HG03575 (cell line): Measurements from ENCODE around the gene ZNF598.

Source experiments
- ATAC-seq: cut with Tn5 transposase; IDR thresholded peaks from one replicate; pipeline ENCODE4 v1.9.1; 2021; ENCODE audit not compliant: unreplicated experiment, insufficient number of reproducible peaks, low FRiP score; ENCODE audit errors: extremely low read depth

Gene ZNF598

GRCh38 chr16:1982991-1983543 lies 26.6 kb downstream of the ZNF598 start:
- ATAC-seq = no peak

DNA sequence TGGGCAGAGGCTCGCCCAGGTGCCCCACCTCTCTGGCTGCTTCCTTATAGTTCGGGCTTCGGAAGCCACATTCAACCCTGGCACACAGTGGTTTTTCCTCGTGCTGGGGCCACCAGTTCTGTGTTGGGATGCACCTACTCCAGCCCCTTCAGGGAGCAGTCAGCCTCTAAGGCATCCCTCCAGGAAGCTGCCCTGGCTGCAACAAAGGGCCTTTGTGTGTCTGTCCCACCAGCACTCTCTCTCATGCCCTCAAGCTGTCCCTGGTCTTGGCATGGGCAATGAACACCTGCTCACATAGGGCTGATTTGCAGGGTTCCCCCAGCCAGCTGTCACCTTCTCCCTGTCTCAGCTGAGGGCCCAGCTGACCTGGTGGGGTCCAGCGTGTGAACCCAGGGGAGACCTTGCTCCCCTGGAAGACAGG lies 27.6 kb downstream of the ZNF598 start:
- ATAC-seq = no peak

DNA sequence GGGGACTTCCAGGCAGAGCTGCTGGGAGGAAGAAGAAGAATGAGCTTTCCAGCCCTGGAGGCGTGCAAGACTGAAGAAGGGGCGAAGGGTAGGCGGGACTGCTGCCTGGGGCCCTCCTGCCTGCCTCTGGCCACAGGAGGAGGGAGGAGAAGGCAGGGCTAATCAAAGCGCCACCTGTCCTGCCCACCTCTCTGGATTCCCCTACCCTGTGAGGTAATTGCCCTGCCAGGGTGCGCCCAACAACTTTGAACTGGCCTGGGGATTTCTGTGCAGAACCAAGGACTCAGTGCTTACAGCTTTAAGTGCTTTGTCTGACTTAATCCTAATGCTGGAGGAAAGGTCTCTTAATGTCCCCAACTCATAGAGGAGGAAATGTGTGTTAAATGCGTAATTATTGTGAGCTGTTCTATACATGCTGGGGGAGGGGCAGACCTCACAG lies 28.2 kb downstream of the ZNF598 start, which contains the start of gene NOXO1:
Gene NOXO1, minus strand, starts transcription at position 72 of the 439 bp plus-strand sequence. CDS start 290 bp downstream, outside the sequence.
- ATAC-seq = no peak

DNA sequence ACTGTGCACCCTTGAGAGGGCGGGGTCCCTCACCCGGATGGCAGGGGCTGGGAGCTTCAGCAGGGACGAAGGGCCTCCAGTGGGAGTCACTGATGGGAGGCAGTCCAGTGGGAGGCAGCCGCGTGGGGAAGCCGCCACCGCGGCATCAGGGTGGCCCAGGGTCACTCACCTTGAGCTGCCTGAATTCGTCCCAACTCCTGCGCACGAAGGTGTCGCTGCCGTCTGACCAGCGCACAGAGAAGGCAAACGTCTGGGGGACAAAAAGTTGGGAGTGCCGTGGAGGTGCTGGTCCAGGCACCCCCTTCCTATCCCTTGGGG lies 28.9 kb downstream of the ZNF598 start:
- ATAC-seq = no peak

- no peak for ATAC-seq
These were observed 29.4 kb downstream of the ZNF598 start for GRCh38 chr16:1980030-1980769.

DNA sequence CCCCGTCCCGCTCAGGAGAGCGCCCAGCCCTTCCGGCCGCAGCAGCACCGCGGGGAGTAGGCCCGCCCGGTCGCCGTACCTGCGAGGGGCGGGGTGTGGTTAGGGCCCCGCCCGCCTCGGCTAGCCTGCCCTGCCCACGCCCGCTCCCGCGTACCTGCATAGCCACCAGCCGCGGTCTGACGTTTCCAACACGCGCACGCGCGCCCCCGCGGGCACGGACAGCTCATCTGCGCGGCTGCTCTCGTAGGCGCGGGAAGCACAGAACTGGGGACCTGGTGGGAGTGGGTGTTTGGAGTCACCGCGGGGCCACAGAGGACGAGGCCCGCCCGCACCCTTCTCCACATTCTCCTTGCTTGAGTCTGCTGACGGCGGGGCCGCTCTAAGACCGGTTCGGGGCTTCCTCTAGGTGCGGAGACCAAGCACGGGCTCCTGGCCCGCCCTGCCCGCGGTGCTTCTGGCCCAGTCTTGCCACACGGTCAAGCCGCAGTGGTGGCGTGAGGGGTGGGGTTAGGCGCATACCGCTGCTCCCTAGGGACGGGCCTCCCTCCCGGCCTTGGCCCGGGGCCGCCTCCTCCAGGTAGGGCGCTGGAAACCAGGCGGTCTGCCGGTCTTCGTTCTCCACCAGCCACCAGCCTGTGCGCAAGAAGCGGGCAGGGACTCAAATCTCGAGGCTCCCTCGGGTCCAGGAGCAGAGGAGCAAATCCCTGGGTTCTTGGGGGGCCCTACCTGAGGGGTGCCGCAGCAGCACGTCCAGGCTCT lies 30.2 kb downstream of the ZNF598 start:
- no peak for ATAC-seq

- ATAC-seq = no peak
These were observed 31.0 kb downstream of the ZNF598 start for GRCh38 chr16:1978476-1979120.

GRCh38 chr16:1977875-1978268 lies 31.7 kb downstream of the ZNF598 start:
- ATAC-seq = no peak

- ATAC-seq = no peak
These were observed 32.4 kb downstream of the ZNF598 start for GRCh38 chr16:1976951-1977874.

GRCh38 chr16:1976216-1976520 lies 33.5 kb downstream of the ZNF598 start:
- no peak for ATAC-seq

- ATAC-seq = no peak
These were observed 34.0 kb downstream of the ZNF598 start for GRCh38 chr16:1975432-1976215.

GRCh38 chr16:1974157-1975070 lies 35.2 kb downstream of the ZNF598 start:
- no peak for ATAC-seq

- no peak for ATAC-seq
These were observed 36.0 kb downstream of the ZNF598 start for GRCh38 chr16:1973461-1974156.

DNA sequence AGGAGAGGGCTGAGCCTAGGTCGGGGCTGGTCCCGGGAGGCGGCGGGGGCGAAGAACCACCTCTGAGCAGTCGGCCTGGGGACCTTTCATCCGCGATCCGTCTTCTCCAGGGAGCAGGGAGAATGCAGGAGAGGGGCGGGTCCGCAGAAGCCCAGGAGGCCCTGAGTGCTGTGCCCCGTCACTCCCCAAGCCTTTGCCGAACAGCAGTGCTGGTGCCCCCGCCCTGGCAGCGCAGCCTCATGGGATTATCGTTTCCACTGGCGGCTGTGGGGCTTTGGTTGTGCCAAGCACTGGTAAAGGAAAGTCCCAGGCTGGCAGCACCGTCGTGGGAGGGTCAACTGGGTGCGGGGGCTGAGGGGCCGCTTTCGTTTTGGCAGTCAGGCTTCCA lies 37.1 kb downstream of the ZNF598 start:
- no peak for ATAC-seq

GRCh38 chr16:1971796-1972489 lies 37.7 kb downstream of the ZNF598 start, which contains the start of gene TBL3:
TBL3 (plus strand) TSS chr16:1972053; CDS start chr16:1972165, 112 bp downstream.
- no peak for ATAC-seq
